GM18909 (cell line): Measurements from ENCODE around the gene C10orf90.
"Not testable (repeated sequence)": the region's sequence is repeated elsewhere in the genome, so short reads cannot be mapped to it uniquely, and the experiment has no call there.

Experiments
- ATAC-seq: cut with Tn5 transposase; IDR thresholded peaks from one replicate; pipeline ENCODE4 v1.9.1; 2021; ENCODE audit warnings: mild to moderate bottlenecking; ENCODE audit not compliant: unreplicated experiment, poor library complexity

C10orf90 gene

GRCh38 chr10:126402721-126403695 lies 267.5 kb downstream of the C10orf90 start:
- ATAC-seq: no peak

DNA sequence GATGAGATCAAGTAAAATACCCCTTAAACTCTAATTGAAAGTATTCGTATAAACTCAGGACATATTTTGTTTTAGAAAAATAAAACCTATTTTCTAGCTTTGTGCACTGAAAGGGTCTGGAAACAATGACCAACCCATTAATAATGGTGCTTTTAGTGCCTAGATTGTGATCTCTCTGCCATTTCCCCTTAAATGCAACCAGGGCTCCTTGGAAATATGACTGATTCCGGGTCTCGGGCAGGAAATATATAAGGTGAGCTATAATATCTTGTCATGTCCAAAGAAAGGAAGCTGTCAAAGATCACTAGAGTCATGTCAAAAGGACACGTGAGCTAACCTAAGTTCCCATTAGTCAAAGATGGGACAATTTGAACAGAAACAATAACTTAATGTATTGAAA lies 269.9 kb downstream of the C10orf90 start:
- ATAC-seq: no peak

GRCh38 chr10:126398924-126399323 lies 271.6 kb downstream of the C10orf90 start:
- no peak for ATAC-seq

GRCh38 chr10:126398383-126398743 lies 272.1 kb downstream of the C10orf90 start:
- ATAC-seq: no peak

DNA sequence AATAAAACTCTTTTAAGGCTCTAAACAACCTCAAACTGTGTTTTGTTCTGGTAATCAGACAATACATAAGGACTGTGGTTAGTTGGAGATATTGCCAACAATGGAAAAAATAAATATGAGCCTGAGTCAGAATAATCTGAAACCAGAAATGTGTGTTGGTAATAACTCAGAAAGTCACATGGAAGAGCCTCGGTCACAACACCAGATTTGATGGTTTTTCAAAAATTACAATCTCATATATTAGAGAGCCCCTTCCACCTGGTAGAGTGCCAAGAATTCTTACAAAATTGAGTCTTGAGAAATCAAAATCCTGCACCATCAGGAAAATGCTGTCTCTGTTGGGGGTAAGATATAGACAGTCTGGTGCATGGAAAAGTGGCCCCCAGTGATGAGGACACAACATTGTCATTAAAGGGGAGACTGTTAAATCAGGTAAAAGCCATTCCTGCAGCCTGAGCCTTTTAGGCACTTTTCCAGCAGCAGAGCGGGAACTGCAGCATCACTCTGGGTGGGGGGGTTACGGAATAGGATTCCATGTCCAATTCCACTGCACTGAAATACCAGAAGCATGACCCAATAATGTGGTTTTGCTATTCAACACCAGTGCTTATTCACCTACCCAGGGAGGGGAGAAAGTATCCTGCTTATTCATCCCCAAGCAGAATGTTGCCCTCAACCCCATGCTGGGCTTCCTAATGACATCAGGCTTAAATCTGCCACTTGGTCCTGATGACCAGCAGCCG lies 272.7 kb downstream of the C10orf90 start:
- ATAC-seq: no peak

- ATAC-seq: no peak
Observed at GRCh38 chr10:126397156-126397555, 273.3 kb downstream of the C10orf90 start.

- ATAC-seq: no peak
Observed at GRCh38 chr10:126394948-126395347, 275.5 kb downstream of the C10orf90 start.

DNA sequence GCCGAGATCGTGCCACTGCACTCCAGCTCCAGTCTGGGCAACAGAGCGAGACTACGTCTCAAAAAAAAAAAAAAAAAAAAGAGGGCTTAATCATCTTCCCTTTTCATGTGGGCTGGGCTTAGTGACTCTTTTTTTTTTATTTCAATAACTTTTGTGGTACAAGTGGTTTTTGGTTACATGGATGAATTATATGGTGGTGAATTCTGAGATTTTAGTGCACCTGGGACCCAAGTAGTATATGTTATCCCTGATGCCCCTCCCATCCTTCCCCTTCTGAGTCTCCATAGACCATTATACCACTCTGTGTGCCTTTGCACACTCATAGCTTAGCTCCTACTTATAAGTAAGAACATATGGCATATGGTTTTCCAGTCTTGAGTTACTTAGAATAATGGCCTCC lies 277.4 kb downstream of the C10orf90 start:
- ATAC-seq: no peak

DNA sequence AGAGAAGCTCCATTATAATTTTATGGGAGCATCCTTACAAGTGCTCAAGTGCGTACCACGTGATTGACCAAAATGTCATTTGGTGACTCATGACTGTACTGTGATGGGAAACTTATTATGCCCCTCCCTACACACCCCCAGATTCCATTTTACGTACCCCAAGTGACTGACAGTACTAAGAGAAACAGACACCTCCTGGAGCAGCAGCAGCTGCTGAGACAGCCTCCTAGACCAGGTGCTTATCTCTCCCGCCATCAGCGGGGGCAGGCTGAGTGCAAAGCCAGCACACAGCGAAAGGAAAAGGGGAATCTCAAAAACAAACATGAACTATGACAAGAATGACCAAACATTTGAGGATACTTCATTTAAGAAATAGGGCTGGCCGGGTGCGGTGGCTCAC lies 278.0 kb downstream of the C10orf90 start:
- no peak for ATAC-seq

GRCh38 chr10:126392068-126392467 lies 278.4 kb downstream of the C10orf90 start:
- no peak for ATAC-seq

DNA sequence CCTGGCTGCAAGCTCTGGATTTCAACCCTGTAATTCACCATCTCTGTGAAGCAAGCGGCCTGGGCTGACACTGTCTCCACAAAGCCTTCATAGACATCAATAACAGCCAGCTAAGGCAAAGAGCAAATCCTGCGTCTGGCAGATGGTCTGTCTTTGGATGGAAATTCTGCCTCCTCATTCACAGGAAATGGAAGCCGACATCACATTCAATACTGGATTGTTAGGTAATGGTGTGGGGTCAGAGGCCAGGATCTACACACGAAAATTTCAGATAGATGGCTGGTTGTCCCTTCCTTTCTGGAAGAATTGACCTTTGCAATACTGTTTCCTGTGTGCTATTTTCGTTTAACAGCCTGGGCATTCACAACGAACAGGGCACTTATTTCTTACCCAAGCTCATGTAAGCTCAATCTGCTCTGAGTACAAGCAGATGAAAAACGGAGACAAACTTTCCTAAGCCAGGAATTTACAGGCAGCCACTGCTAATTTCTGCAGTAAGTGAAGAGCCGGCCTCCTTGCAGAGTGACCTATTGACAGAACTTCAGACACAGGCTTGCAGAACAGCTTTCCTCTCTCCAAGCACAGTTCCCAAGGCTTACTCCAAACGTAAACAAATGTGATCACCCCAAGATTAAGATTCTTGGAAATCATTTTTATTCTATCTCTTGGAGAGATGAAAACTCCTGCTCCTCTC lies 279.2 kb downstream of the C10orf90 start:
- ATAC-seq: no peak

DNA sequence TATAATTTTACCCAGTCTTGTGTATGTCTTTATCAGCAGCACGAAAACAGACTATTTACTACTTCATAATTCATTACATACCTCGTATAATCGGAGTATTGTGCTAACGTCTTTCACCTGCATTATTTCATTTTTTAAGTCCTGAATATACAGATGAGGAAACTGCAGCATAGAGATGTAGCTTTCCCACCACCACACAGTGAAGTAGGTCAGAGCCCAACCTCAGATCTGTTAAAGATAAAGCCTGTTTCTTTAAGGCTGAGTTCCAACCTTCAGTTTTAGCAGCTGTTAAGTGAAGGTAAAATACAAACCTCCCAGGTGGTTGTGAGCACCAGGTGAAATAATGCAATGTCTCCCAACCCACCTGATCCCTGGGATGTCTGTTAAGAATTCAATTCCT lies 280.2 kb downstream of the C10orf90 start:
- ATAC-seq: no peak

DNA sequence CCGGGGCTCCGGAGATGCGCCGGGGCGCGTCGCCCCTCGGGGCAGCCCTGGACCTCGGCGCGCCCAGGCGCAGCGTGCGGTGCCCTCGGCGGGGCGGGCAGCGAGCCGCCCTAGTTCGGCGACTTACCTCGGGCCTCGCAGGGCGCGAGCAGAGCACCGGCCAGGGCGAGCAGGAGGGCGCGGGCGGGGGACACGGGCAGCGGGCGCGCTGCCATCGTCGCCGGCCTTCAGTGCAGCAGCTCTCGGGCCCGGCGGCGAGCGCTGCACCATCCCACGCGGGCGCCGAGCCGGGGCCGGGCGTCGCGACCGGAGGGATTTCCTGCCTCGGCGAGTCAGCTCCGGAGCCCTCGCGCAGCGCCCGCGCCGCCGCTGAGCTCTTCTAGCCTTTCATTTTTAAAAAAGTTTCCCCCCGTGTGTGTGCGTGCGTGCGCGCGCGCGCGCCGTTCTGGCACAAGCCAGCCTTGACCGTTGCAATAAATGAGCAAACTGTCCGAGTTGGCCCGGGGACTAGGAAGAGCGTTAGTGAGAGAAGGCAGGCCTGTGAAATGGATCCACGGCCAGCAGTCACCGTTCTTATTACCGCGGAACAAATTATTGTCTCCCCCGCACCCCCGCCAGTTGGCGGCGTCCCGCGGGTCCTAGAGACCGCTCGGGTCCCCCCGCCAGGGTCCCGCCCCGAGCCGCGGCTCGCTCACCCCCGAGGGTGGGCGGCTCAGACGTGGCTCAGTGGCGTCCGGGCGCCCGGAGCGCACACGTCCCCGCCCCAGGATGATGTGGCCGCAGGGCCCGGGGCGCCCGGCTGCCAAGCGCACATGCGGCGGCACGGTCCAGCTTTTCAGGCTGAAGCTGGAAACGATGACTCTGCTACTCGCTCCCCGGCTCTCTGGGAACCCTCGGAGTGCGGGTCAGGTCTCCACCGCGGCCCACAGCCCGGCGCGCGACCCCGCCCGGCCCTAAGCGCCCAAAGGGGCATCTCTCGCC lies 282.3 kb downstream of the C10orf90 start, which contains the start of gene ADAM12:
Gene ADAM12 (minus strand): TSS at position 547 of the 981 bp plus-strand sequence. CDS start 332 bp downstream, at position 215.
- ATAC-seq: no peak

DNA sequence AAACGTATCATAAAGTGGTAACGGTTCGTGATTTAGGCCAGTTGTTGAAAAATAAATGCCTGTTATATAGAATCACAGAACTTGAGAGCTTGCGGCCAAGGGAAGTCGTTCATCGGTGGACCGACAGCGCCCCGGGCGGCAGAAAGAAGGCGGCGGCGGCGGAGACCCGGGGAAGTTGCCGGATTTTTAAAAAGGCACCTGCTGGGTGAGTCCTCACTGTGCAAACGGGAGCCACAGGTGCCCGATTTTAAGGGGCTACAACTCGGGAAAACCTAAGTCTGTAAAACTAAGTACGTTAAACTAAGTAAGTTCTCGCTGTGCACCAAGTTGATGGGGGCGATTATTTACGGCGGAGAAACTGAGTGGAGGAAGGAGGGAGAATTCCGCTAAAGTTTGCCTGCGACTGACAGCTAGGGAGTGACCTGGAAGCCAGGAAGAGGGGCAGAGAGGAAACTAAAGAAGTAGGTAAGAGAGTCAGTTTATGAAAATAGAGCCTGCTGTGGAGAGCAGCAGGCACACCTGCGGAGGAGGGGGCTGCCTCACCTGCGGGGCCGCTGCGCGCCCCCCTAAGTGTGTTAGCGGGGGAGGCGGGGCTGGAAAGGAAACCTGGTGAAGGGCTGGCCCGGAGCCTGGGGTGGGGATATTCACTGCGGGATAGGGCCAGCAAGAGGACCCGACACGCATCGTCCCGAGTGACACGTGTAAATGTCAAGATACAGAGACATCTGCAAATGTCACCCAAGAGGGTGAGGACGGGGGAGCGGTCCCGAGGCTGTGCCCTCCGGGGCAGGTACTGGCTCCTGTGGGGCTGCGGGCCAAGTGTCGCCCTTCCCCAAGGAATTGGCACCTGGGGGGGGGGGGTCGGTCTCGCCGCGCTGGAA lies 283.2 kb downstream of the C10orf90 start:
- ATAC-seq: no peak

GRCh38 chr10:126384269-126384873 lies 286.1 kb downstream of the C10orf90 start:
- ATAC-seq: no peak

- ATAC-seq: no peak
Observed at GRCh38 chr10:126380352-126381076, 290.0 kb downstream of the C10orf90 start.

- not testable (repeated sequence) for ATAC-seq
Observed at GRCh38 chr10:126379166-126379565, 291.3 kb downstream of the C10orf90 start.

DNA sequence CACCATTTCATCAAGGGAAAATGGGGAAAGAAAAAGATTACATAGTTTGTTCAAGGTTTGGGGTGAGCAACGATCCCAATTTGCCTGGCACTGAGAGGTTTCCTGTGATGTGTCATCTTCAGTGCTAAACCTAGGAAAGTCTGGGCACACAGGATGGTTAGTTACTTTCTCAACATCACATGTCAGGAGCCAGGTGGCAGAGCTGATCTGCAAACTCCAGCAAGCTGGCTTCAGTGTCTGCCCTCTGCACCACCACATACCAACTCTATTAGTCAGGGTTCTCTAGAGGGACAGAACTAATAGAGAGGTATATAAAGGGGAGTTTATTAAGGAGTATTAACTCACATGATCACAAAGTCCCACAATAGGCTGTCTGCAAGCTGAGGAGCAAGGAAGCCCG lies 293.5 kb downstream of the C10orf90 start:
- ATAC-seq: no peak
